HCT116 (cell line): ENCODE measurements around the gene UPF2. TPM values are rescaled to one million over a fixed set of nuclear protein-coding genes. Genes with fewer than 3 reads are reported as not detected.

Source experiments
- ATAC-seq: fragments of 200-7000 bp; cut with Tn5 transposase; 2 replicates; pipeline ENCODE4 v1.9.1; 2020; ENCODE audit warnings: mild to moderate bottlenecking, moderate library complexity
- BruUV-seq: library from RNA; stranded (reverse); fragments of 400-500 nt; replicated peaks from 2 replicates; lab custom pipeline; 2021; lab: Mats Ljungman, UMichigan
- CTCF ChIA-PET: fragments of 300-600 bp; sonication (Branson Sonifier 250); formaldehyde crosslinking; loops from one replicate; lab custom pipeline; 2021; ENCODE audit warnings: antibody characterized with exemption; lab: Charles Lee
- POLR2A ChIA-PET: fragments of 300-600, 350-600 bp; sonication (Branson Sonifier 250); formaldehyde crosslinking; loops from one replicate; lab custom pipeline; 2021; ENCODE audit warnings: antibody characterized with exemption; lab: Charles Lee
- RAD21 ChIA-PET, 2 experiments: fragments of 300-600 bp; sonication (Branson Sonifier 250); formaldehyde crosslinking; loops; one replicate each; lab custom pipeline; 2023; ENCODE audit warnings: low total read pairs in 2 of 2; ENCODE audit not compliant: uncharacterized antibody in 2 of 2, unreplicated experiment in 2 of 2, low non-redundant PET in 1 of 2; lab: Charles Lee
- DNase-seq: peaks from one replicate; pipeline ENCODE4 v3.0.0-alpha.2; 2010; ENCODE audit warnings: low read depth, low spot score
- H2AFZ ChIP-seq: fragments of 200-600 bp; shearing (Covaris generic), sonication (generic); 2 replicates; pipeline ENCODE4 v1.6.1; 2017; ENCODE audit warnings: low read depth, mixed run types, mixed read lengths, antibody characterized with exemption, low read length; ENCODE audit not compliant: poor library complexity, severe bottlenecking
- H3K27ac ChIP-seq: 2 replicates; pipeline ENCODE4 v1.5.1; 2012; ENCODE audit warnings: low read depth, low read length
- H3K27me3 ChIP-seq: fragments of 200-600 bp; sonication (generic); 2 replicates; pipeline ENCODE4 v1.6.1; 2016; ENCODE audit warnings: mixed run types, low read length, mixed read lengths; ENCODE audit not compliant: insufficient read depth
- H3K36me3 ChIP-seq, 2 experiments: fragments of 200-500 bp in 1 of 2; fragments of 200-600 bp in 1 of 2; sonication (Bioruptor generic) in 1 of 2; sonication (generic) in 1 of 2; 2 replicates each; pipeline versions ENCODE4 v1.5.1 to v1.6.1; 2014 to 2016; ENCODE audit warnings: low read length in 2 of 2, inconsistent platforms in 1 of 2, mixed read lengths in 1 of 2, mixed run types in 1 of 2; ENCODE audit not compliant: insufficient read depth in 2 of 2, control insufficient read depth in 1 of 2
- H3K4me1 ChIP-seq, 2 experiments: fragments of 200-600 bp in 1 of 2; sonication (generic) in 1 of 2; 2 replicates each; pipeline versions ENCODE4 v1.5.1 to v1.6.1; 2012 to 2017; ENCODE audit warnings: low read length in 2 of 2, inconsistent platforms in 1 of 2, mild to moderate bottlenecking in 1 of 2, mixed read lengths in 1 of 2, mixed run types in 1 of 2, moderate library complexity in 1 of 2; ENCODE audit not compliant: insufficient read depth in 2 of 2, control insufficient read depth in 1 of 2
- H3K4me2 ChIP-seq: fragments of 200-600 bp; sonication (generic); 2 replicates; pipeline ENCODE4 v1.6.1; 2017; ENCODE audit warnings: mixed run types, low read length, mixed read lengths
- H3K4me3 ChIP-seq, 2 experiments: fragments of 200-600 bp in 1 of 2; sonication (generic) in 1 of 2; replicated peaks in 1 of 2; 2 replicates each; pipeline ENCODE4 v1.5.1; 2011 to 2016; ENCODE audit warnings: low read length in 2 of 2, control low read depth in 1 of 2, low read depth in 1 of 2, mild to moderate bottlenecking in 1 of 2, mixed read lengths in 1 of 2, mixed run types in 1 of 2
- H3K79me2 ChIP-seq: fragments of 200-600 bp; sonication (generic); 2 replicates; pipeline ENCODE4 v1.6.1; 2017; ENCODE audit warnings: mild to moderate bottlenecking, mixed run types, low read length, moderate library complexity, mixed read lengths; ENCODE audit not compliant: insufficient read depth
- H3K9ac ChIP-seq: fragments of 200-600 bp; sonication (generic); 2 replicates; pipeline ENCODE4 v1.6.1; 2016; ENCODE audit warnings: low read length, mixed read lengths
- H3K9me2 ChIP-seq: fragments of 200-600 bp; sonication (generic), shearing (Covaris generic); 2 replicates; pipeline ENCODE4 v1.6.1; 2017; ENCODE audit warnings: mixed run types, mild to moderate bottlenecking, moderate library complexity; ENCODE audit not compliant: insufficient read depth
- H3K9me3 ChIP-seq, 2 experiments: fragments of 200-500 bp in 1 of 2; fragments of 200-600 bp in 1 of 2; sonication (Bioruptor generic) in 1 of 2; sonication (generic) in 1 of 2; 2 replicates each; pipeline ENCODE4 v1.6.1; 2014 to 2017; ENCODE audit warnings: low read length in 2 of 2, mixed read lengths in 2 of 2, inconsistent platforms in 1 of 2, low read depth in 1 of 2, mild to moderate bottlenecking in 1 of 2, mixed run types in 1 of 2, moderate library complexity in 1 of 2; ENCODE audit not compliant: control insufficient read depth in 1 of 2, insufficient read depth in 1 of 2
- H4K20me1 ChIP-seq: fragments of 200-600 bp; sonication (generic), shearing (Covaris generic); 2 replicates; pipeline ENCODE4 v1.6.1; 2017; ENCODE audit warnings: mixed run types, mild to moderate bottlenecking, moderate library complexity; ENCODE audit not compliant: insufficient read depth
- ATF3 ChIP-seq: IDR thresholded peaks from 2 replicates; pipeline ENCODE4 v1.6.1; 2012
- ELF1 ChIP-seq: IDR thresholded peaks from 2 replicates; pipeline ENCODE4 v1.6.1; 2012; ENCODE audit warnings: low read depth, borderline replicate concordance
- EZH2phosphoT487 ChIP-seq: fragments of 200-600 bp; IDR thresholded peaks from 2 replicates; pipeline ENCODE4 v1.6.1; 2018; ENCODE audit warnings: antibody characterized with exemption, borderline replicate concordance
- MAX ChIP-seq: IDR thresholded peaks from 2 replicates; pipeline ENCODE4 v1.6.1; 2012
- POLR2A ChIP-seq: IDR thresholded peaks from 2 replicates; pipeline ENCODE4 v1.7.0; 2011; ENCODE audit warnings: borderline replicate concordance; ENCODE audit not compliant: insufficient read depth, insufficient read length; ENCODE audit errors: extremely low read depth
- POLR2AphosphoS5 ChIP-seq: IDR thresholded peaks from 2 replicates; pipeline ENCODE4 v1.6.1; 2011; ENCODE audit warnings: mild to moderate bottlenecking, low read depth, low read length, moderate library complexity
- REST ChIP-seq: IDR thresholded peaks from 2 replicates; pipeline ENCODE4 v1.6.1; 2012; ENCODE audit warnings: low read depth
- SP1 ChIP-seq: IDR thresholded peaks from 2 replicates; pipeline ENCODE4 v1.6.1; 2012; ENCODE audit warnings: low read depth
- TCF7L2 ChIP-seq: IDR thresholded peaks from 2 replicates; pipeline ENCODE4 v1.7.0; 2011; ENCODE audit warnings: borderline replicate concordance, inconsistent platforms; ENCODE audit not compliant: insufficient read depth, insufficient read length; ENCODE audit errors: extremely low read depth
- YY1 ChIP-seq: IDR thresholded peaks from 2 replicates; pipeline ENCODE4 v1.6.1; 2011; ENCODE audit warnings: low read length, low read depth, moderate library complexity, mild to moderate bottlenecking; ENCODE audit not compliant: insufficient replicate concordance; ENCODE audit errors: extremely low read depth
- ZBTB33 ChIP-seq: IDR thresholded peaks from 2 replicates; pipeline ENCODE4 v1.6.1; 2011; ENCODE audit warnings: mild to moderate bottlenecking, low read length, moderate library complexity; ENCODE audit not compliant: insufficient replicate concordance; ENCODE audit errors: extremely low read depth
- intact Hi-C: fragments of 100-400 bp; cut with micrococcal nuclease; formaldehyde crosslinking; loops from 2 replicates; pipeline ENCODE4 v1.10.0; 2022
- total RNA-seq: library from RNA; stranded (reverse); gene quantifications from one replicate; pipeline ENCODE4 v1.2.1, GENCODE V29; 2021; ENCODE audit not compliant: unreplicated experiment

UPF2 gene
- total RNA-seq, 1 experiment from 2014 or later, result 27.3 TPM

GRCh38 chr10:11909618-11910017, 133.0 kb downstream of the UPF2 start:
- H3K36me3 ChIP-seq, result no peaks in the 10 kb centered on the region
- H4K20me1 ChIP-seq, result no peaks in the 10 kb centered on the region
- no peaks in the 10 kb centered on the region for H3K27me3 ChIP-seq
- no peaks in the 10 kb centered on the region for H3K79me2 ChIP-seq
- no peak overlapping the region for H2AFZ ChIP-seq
- no peak for ATAC-seq
- CTCF ChIA-PET, result no interaction called here
- RAD21 ChIA-PET, result no interaction called here
- POLR2A ChIA-PET, result no interaction called here
- H3K4me1 ChIP-seq, result peaks cover 0 to 3% of the 10 kb centered on the region in 2 experiments; a peak in 1 of 4 replicates
- intact Hi-C loops, result no loop called here
- TF ChIP-seq POLR2A (no peak), POLR2AphosphoS5 (no peak), ZBTB33 (no peak), TCF7L2 (no peak), SP1 (no peak), REST (no peak), ATF3 (no peak), MAX (no peak), ELF1 (no peak), YY1 (no peak), EZH2phosphoT487 (no peak)
- TF ChIP-seq, all 23 proteins: peak for 0
- Histone ChIP-seq H3K27ac (no peak overlapping the region), H3K9me2 (no peaks in the 10 kb centered on the region), H3K9me3 (no peaks in the 10 kb centered on the region), H3K4me3 (no peak overlapping the region), H3K4me2 (no peak overlapping the region), H3K9ac (no peak overlapping the region)
- no peak for DNase-seq
- BruUV-seq, result no TSS peak
